Left colon (tissue), 2 donors: ENCODE measurements around the gene TNFRSF17. TPM values are rescaled to one million over a fixed set of nuclear protein-coding genes. Genes with fewer than 3 reads are reported as not detected.
"Not testable (repeated sequence)": the region's sequence is repeated elsewhere in the genome, so short reads cannot be mapped to it uniquely, and the experiment has no call there.

Source experiments
- ATAC-seq: fragments of 200-7000 bp; cut with Tn5 transposase; one replicate; pipeline ENCODE4 v1.9.1; 2020; ENCODE audit warnings: mild to moderate bottlenecking, moderate library complexity
- DNase-seq, 2 donors: peaks; one replicate each; pipeline ENCODE4 v3.0.0-alpha.2; 2020
- intact Hi-C, 2 donors: fragments of 100-400 bp; cut with DNase I in 1 of 2; cut with micrococcal nuclease in 1 of 2; formaldehyde crosslinking; loops; one replicate each; pipeline versions ENCODE4 v1.11.2 to v1.14.0; 2022; cut with DNase I, micrococcal nuclease
- total RNA-seq, 2 donors: library from RNA; stranded (reverse); fragmentation: NEBNext Ultra II Directional; extraction: Animal tissue kit (Norgen Biotek cat#: 25700); gene quantifications; one replicate each; pipeline ENCODE4 v1.2.1, GENCODE V29; 2021
- donor health status: DM: no; HTN: no; CAD: no.
- donor health status: DM: yes; HTN: yes; CAD: no.

TNFRSF17 gene
- total RNA-seq, 2 donors from 2014 or later = 0.70 to 5.0 TPM

DNA sequence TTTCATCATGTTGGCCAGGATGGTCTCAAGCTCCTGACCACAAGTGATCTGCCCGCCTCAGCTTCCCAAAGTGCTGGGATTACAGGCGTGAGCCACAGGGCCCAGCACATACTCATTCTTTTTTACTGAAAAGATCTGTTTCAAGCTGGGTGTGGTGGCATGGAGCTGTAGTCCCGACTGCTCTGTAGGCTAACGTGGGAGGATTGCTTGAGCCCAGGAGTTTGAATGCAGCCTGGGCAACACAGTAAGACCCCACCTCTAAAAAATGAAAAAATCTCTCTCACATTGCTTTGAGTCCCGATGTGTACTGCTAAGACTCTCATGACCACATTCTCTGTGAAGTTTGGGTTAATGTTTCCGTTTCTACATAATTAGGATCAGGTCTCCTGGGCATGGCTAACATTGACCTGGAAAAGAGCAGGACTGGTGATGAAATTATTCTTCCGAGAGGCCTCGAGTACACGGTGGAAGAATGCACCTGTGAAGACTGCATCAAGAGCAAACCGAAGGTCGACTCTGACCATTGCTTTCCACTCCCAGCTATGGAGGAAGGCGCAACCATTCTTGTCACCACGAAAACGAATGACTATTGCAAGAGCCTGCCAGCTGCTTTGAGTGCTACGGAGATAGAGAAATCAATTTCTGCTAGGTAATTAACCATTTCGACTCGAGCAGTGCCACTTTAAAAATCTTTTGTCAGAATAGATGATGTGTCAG, 2.3 kb downstream of the TNFRSF17 start:
- ATAC-seq = no peak
- intact Hi-C loops = no loop called here
- no peak for DNase-seq

DNA sequence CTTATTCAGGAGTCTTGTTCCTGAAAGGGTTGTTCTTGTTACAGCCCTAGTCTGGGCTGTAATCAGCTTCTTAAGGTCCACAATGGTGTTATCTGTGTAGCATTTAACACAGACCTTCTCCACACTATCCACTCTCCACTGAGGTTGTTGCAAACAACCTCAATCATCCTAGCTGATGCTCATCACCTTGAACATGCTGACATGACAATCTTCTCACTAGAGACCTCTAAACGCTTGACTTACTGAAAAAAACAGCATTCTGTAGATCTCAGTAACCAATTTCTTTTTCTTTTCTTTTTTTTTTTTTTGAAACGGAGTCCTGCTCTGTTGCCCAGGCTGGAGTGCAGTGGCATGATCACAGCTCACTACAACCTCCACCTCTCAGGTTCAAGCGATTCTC, 3.6 kb downstream of the TNFRSF17 start:
- ATAC-seq (no peak), DNase-seq (no peak)
- intact Hi-C loops = no loop called here

DNA sequence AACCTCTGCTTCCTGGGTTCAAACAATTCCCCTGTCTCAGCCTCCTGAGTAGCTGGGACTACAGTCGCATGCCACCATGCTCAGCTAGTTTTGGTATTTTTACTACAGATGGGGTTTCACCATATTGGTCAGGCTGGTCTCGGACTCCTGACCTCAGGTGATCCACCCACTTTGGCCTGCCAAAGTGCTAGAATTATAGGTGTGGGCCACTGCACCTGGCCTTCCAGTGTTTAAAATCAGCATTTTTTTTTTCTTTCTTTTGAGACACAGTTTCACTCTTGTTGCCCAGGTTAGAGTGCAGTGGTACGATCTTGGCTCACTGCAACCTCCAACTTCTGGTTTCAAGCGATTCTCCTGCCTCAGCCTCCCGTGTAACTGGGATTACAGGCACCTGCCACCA, 5.3 kb downstream of the TNFRSF17 start:
- ATAC-seq, DNase-seq: not testable (repeated sequence)
- intact Hi-C loops = loop anchor here in 1 of 2 donors (10.0 kb wide), 1 partner anchor 55 kb away; the partner anchor contains the start of gene GSPT1

DNA sequence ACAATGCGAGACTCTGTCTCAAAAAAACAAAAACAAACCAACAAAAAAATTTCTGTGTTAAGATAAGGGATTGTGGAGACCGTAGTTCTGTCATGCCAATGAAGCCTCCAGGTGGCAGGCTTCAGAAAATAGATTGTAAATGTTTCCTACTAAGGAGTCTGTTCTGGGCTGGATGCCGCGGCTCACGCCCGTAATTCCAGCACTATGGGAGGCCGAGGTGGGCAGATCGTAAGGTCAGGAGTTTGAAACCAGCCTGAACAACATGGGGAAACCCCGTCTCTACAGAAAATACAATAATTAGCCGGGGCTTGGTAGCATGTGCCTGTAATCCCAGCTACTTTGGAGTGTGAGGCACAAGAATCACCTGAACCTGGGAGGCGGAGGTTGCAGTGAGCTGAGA, 7.1 kb downstream of the TNFRSF17 start:
- intact Hi-C loops = loop anchor here in 1 of 2 donors (10.0 kb wide), 1 partner anchor 57 kb away; the partner anchor contains the start of gene GSPT1
- DNase-seq = peak in 1 of 2 donors; percentile 46
- ATAC-seq = peak; percentile 50

- DNase-seq (no peak), ATAC-seq (no peak)
- intact Hi-C loops = loop anchor here in 1 of 2 donors (10.0 kb wide), 1 partner anchor 58 kb away; the partner anchor contains the start of gene GSPT1
Measured at GRCh38 chr16:11973070-11973469, 8.1 kb downstream of the TNFRSF17 start.

- intact Hi-C loops = loop anchor here in 1 of 2 donors (10.0 kb wide), 1 partner anchor 62 kb away; the partner anchor contains the start of gene GSPT1
- DNase-seq (no peak), ATAC-seq (no peak)
Measured at GRCh38 chr16:11976850-11977375, 11.9 kb downstream of the TNFRSF17 start.

DNA sequence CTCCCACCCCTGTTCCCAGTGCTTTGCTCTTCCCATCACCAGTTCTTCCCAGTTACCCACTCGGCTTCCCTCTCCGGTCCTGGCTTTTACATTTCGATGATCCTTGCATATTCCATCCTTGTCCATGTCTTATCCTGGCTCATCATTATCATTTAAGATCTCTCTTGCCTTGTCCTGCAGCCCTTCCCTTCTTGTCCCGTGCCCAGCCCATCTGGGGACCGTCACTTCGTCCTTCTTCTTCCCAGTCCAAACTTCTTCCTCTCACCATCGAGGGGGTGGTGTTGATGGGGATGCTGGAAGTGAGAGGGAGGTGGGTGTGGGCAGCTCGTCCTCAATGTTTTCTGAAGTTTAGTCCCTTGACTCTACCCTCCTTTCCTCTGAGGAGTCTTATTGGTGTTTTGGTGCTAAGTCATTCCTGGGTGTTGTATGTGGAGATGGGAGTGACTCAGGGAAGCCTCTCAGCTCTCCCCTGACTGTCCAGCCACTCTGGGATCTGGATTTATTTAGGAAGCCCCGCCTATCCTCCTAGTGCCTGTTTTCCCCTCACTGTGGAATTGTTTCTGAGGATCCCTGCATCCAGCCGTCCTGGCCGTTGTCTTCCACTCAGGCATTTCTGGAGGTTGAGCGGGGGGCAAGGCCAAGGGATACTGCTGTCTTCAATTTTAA, 12.5 kb downstream of the TNFRSF17 start:
- no peak for ATAC-seq
- intact Hi-C loops = loop anchor here in 1 of 2 donors (10.0 kb wide), 1 partner anchor 63 kb away; the partner anchor contains the start of gene GSPT1
- no peak for DNase-seq

DNA sequence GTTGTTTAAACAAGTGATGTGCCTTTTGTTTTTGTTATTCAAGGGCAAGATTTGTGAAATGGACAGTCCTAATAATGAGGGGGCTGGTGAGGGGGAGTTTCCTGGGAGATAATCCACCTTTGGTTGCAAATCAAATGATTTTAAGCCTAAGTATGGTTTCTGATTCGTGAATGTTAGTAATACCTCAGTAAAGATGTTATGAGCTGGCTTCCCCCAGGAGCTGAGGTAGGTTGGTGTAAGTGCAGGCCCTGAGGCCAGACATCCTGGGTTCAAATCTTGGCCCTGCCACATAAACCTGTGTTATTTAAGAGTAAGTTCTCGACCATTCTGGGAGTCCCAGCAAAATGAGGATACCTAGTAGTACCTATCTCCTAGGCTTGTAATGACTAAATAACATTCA, 13.1 kb downstream of the TNFRSF17 start:
- DNase-seq = no peak
- intact Hi-C loops = loop anchor here in 1 of 2 donors (10.0 kb wide), 1 partner anchor 63 kb away; the partner anchor contains the start of gene GSPT1
- ATAC-seq = no peak

DNA sequence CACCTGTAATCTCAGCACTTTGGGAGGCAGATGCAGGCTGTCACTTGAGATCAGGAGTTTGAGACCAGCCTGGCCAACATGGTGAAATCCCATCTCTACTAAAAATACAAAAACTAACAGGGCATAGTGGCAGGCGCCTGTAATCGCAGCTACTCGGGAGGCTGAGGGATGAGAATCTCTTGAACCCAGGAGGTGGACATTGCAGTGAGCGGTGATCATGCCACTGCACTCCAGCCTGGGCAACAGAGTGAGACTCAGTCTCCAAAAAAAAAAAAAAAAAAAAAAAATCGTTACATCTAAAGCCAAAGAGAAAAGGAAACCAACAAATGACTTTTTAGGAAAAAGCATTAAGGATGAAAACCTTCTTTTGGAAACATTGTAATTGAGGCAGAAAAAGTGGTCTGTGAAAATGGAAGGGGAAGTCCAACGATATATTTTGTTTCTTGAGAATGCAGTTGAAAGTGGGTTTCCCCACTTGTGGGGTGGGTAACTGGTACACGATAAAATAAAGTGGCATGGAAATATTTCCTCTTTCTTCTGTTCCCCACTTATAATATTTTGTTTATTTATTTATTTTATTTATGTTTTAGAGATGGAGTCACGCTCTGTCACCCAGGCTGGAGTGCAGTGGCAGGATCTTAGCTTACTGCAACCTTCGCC, 14.1 kb downstream of the TNFRSF17 start:
- ATAC-seq (no peak), DNase-seq (no peak)
- intact Hi-C loops = loop anchor here in 1 of 2 donors (10.0 kb wide), 1 partner anchor 64 kb away; the partner anchor contains the start of gene GSPT1

DNA sequence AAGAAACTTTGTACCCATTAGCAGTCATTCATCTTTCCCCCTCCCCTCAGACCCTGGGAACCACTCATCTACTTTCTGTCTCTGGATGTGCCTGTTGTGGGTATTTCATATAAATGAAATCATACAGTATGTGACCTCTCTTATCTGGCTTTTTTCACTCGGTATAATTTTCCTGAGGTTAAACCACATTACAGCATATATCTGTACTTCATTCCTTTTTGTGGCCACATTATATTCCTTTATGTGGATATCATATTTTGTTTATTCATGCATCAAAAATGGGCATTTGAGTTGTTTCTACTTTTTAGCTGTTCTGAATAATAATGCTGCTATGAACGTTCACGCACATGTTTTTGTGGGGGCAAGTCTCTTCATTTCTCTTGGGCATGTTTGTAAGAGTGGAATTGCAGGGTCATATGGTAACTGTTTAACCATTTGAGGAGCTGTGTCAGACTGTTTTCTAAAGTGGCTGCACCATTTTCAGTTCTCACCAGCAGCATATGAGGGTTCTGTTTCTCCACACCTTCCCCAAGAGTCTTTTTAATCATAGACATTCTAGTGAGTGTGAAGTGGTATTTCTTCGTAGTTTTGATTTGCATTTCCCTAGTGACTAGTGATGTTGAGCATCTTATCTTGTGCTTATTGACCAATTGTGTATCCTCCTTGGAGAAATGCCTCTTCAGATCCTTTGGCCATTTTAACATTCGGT, 15.3 kb downstream of the TNFRSF17 start:
- no peak for ATAC-seq
- intact Hi-C loops = no loop called here

GRCh38 chr16:11985250-11985649, 20.2 kb downstream of the TNFRSF17 start:
- intact Hi-C loops = no loop called here
- DNase-seq (no peak), ATAC-seq (no peak)

More for the DNA sequence above, 15.3 kb downstream of the TNFRSF17 start:
- DNase-seq = no peak

DNA sequence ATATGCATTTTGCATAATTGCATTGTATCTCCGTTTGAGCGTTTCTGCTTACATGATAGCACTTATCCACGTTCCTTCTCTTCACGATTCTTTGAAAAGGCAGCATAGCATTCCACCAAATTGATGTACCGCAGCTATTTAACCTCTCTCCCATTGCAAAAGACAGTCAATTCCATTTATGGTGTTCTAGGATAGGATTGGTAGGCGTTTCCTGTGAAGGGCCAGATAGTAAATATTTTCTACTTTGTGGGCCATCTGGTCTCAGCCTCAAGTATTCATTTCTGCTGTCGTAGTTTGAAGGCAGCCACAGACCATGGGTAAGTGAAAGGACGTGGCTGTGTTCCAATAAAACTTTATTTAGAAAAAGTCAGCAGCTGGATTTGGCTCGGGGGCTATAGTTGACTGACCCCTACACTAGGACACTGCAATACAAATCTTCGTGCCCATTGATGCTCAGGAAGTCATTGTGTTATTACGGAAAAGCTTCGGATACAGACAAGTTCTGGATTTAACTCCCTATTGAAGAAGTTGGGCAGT, 21.6 kb downstream of the TNFRSF17 start:
- DNase-seq (no peak), ATAC-seq (no peak)
- intact Hi-C loops = no loop called here

DNA sequence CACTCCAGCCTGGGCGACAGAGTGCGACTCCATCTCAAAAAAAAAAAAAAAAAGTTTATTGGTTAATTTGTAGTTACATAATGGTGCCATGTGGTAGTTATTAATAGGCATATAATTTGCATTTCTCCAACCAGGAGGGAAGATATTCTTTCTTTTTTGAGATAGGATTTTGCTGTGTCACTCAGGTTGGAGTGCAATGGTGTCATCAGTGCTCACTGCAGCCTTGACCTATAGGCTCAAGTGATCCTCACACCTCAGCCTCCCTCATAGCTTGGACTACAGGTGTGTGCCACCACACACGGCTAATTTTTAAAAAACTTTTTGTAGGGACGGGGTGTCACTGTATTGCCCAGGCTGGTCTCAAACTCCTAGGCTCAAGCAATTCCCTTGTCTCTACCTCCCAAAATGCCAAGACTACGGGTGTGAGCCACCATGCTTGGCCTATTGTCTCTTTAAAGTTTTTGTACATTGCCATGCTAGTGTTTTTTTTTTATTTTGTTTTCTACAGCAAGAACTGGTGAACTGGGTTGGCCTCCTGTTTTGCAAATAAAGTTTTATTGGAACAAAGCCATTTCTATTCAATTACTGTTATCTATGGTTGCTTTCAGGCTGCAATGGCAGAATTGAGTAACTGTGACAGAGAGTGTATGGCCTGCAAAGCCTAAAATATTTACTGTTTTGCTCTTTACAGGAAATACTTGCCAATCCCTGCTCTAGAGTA, 23.4 kb downstream of the TNFRSF17 start:
- intact Hi-C loops = no loop called here
- ATAC-seq (no peak), DNase-seq (no peak)

DNA sequence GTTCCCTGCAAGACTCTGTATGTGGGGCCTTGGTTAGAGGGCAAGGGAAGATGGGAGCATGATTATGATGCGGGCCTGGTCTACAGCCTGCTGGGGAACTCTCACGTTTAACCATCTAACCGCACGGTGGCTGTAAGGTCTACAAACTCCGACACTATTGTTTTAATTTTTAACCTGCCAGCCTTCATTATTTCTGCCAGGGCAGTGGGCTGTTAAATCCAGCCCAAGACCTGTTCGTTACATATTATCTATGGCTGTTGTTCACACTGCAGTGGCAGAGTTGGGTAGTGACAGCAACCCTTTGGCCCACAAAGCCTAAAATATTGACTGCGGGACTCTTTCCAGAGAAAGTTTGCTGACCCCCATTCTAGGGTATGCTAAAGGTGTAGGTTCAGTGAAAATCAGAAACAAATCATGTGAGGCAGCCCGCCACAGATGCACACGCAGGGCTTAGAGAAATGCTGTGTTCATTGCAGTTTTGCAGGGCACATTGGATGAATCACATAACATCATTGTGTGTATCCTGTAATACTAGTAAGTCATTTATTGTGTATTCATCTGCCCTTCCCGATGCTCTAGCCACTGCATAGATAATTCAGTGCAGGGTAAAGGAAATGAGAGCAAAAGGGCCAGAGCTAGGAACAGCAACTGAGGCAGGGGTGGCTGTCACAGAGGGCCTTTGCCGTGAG, 25.8 kb downstream of the TNFRSF17 start:
- intact Hi-C loops = no loop called here
- DNase-seq (no peak), ATAC-seq (no peak)

GRCh38 chr16:11992008-11992584, 27.1 kb downstream of the TNFRSF17 start:
- ATAC-seq (no peak), DNase-seq (no peak)
- intact Hi-C loops = no loop called here

GRCh38 chr16:11992586-11993524, 27.8 kb downstream of the TNFRSF17 start:
- no peak for ATAC-seq
- DNase-seq = no peak
- intact Hi-C loops = no loop called here
